ENCODE results near the gene FLNB. TPM values are rescaled to one million over a fixed set of nuclear protein-coding genes. Genes with fewer than 3 reads are reported as not detected.

The FLNB gene
- total RNA-seq, 1 donor from 2014 or later: 72.9 TPM

DNA sequence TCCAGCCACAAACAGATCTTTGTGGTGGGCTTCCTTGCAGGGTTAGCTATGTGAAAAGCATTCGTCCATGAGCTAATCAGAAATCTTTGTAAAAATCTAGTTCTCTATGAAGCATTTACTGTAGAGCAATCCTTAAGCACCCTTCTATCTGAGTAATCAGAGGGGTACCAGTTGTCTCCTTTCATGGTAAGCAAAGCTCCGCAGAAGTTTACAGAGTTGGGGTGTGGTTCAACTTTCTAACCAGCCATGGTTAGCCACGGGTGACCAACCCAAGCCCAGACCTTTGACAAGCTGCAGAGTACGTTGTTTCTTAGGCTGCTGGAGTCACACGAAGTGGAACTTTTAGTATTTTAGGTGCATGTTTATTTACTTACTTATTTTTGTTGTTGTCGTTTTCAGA lies 77.4 kb downstream of the FLNB start:
- no peak overlapping the region for H3K4me3 Mint-ChIP-seq (ENCODE audit: unreplicated experiment)
- H3K27ac Mint-ChIP-seq (ENCODE audit: unreplicated experiment): no peak overlapping the region
- no peaks in the 10 kb centered on the region for H3K27me3 Mint-ChIP-seq (ENCODE audit: unreplicated experiment)
- DNase-seq (ENCODE audit: extremely low spot score, unreplicated experiment): no peak
- TF ChIP-seq, protein P1, sequence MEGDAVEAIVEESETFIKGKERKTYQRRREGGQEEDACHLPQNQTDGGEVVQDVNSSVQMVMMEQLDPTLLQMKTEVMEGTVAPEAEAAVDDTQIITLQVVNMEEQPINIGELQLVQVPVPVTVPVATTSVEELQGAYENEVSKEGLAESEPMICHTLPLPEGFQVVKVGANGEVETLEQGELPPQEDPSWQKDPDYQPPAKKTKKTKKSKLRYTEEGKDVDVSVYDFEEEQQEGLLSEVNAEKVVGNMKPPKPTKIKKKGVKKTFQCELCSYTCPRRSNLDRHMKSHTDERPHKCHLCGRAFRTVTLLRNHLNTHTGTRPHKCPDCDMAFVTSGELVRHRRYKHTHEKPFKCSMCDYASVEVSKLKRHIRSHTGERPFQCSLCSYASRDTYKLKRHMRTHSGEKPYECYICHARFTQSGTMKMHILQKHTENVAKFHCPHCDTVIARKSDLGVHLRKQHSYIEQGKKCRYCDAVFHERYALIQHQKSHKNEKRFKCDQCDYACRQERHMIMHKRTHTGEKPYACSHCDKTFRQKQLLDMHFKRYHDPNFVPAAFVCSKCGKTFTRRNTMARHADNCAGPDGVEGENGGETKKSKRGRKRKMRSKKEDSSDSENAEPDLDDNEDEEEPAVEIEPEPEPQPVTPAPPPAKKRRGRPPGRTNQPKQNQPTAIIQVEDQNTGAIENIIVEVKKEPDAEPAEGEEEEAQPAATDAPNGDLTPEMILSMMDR (IDR thresholded peaks at IDR 0.05): no peak
- H3K9me3 Mint-ChIP-seq (ENCODE audit: unreplicated experiment): no peaks in the 10 kb centered on the region
- peaks cover 10% of the 10 kb centered on the region for H3K4me1 Mint-ChIP-seq (ENCODE audit: unreplicated experiment)
- H3K36me3 Mint-ChIP-seq (ENCODE audit: unreplicated experiment): peaks cover 12% of the 10 kb centered on the region

DNA sequence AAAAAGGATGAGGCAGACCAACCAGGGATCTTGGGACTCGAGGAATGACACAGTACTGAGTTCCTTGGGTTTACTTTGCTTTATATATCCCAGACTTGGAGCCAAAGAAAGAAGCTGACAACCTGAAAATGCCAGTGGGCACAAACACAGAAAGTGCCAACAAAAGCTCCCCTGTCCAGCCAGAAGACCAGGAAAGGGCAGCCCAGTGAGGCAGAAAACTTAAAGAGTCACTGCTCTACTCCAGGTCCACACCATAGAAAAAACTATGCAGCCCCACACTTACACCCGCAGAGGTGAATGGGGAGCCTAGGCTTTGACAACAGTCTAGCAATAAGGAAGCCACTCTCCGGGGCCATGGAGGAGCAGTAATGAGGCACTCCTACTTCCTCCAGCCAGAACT lies 80.3 kb downstream of the FLNB start:
- peaks cover 7% of the 10 kb centered on the region for H3K4me1 Mint-ChIP-seq (ENCODE audit: unreplicated experiment)
- peaks cover 9% of the 10 kb centered on the region for H3K36me3 Mint-ChIP-seq (ENCODE audit: unreplicated experiment)
- TF ChIP-seq, protein P1 (IDR thresholded peaks at IDR 0.05): no peak
- no peak for DNase-seq (ENCODE audit: extremely low spot score, unreplicated experiment)
- H3K27me3 Mint-ChIP-seq (ENCODE audit: unreplicated experiment): no peaks in the 10 kb centered on the region
- H3K9me3 Mint-ChIP-seq (ENCODE audit: unreplicated experiment): no peaks in the 10 kb centered on the region
- H3K4me3 Mint-ChIP-seq (ENCODE audit: unreplicated experiment): no peak overlapping the region
- H3K27ac Mint-ChIP-seq (ENCODE audit: unreplicated experiment): no peak overlapping the region

DNA sequence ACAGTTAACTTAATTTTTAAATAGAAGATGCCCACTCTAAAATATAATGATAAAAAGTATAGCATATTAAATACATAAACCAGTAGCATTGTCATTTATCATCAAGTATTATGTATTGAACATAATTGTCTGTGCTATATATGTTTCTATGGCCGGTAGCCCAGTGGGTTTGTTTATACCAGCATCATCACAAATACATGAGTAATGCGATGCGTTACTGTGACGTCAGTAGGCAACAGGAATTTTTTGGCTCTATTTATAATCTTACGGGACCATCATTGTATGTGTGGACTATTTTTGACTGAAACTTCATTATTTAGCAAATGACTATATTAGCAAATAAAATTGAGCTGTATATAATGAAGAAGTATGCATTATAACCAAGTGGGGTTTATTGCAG lies 82.1 kb downstream of the FLNB start:
- H3K27ac Mint-ChIP-seq (ENCODE audit: unreplicated experiment): no peak overlapping the region
- peaks cover 7% of the 10 kb centered on the region for H3K4me1 Mint-ChIP-seq (ENCODE audit: unreplicated experiment)
- TF ChIP-seq, protein P1 (IDR thresholded peaks at IDR 0.05): no peak
- H3K27me3 Mint-ChIP-seq (ENCODE audit: unreplicated experiment): no peaks in the 10 kb centered on the region
- no peak for DNase-seq (ENCODE audit: extremely low spot score, unreplicated experiment)
- peaks cover 12% of the 10 kb centered on the region for H3K36me3 Mint-ChIP-seq (ENCODE audit: unreplicated experiment)
- H3K4me3 Mint-ChIP-seq (ENCODE audit: unreplicated experiment): no peak overlapping the region
- no peaks in the 10 kb centered on the region for H3K9me3 Mint-ChIP-seq (ENCODE audit: unreplicated experiment)

DNA sequence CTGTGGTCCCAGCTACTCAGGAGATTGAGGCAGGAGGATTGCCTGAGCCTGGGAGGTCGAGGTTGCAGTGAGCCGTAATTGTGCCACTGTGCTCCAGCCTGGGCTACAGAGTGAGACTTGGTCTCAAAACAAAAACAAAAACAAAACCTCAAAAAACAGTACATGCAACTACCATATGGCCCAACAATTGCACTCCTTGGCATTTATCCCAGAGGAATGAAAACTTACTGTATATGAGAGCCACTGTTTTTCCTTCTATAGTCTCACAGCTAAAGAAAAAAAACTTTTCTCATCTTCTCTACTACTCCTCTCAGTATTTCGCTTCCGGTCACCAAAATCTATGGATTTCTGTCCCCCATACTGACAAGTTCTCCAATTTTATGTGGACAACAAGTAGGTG lies 84.3 kb downstream of the FLNB start:
- no peak for DNase-seq (ENCODE audit: extremely low spot score, unreplicated experiment)
- no peaks in the 10 kb centered on the region for H3K9me3 Mint-ChIP-seq (ENCODE audit: unreplicated experiment)
- TF ChIP-seq, protein P1 (IDR thresholded peaks at IDR 0.05): no peak
- H3K4me1 Mint-ChIP-seq (ENCODE audit: unreplicated experiment): peaks cover 8% of the 10 kb centered on the region
- H3K27me3 Mint-ChIP-seq (ENCODE audit: unreplicated experiment): no peaks in the 10 kb centered on the region
- no peak overlapping the region for H3K27ac Mint-ChIP-seq (ENCODE audit: unreplicated experiment)
- no peak overlapping the region for H3K4me3 Mint-ChIP-seq (ENCODE audit: unreplicated experiment)
- H3K36me3 Mint-ChIP-seq (ENCODE audit: unreplicated experiment): peaks cover 18% of the 10 kb centered on the region

DNA sequence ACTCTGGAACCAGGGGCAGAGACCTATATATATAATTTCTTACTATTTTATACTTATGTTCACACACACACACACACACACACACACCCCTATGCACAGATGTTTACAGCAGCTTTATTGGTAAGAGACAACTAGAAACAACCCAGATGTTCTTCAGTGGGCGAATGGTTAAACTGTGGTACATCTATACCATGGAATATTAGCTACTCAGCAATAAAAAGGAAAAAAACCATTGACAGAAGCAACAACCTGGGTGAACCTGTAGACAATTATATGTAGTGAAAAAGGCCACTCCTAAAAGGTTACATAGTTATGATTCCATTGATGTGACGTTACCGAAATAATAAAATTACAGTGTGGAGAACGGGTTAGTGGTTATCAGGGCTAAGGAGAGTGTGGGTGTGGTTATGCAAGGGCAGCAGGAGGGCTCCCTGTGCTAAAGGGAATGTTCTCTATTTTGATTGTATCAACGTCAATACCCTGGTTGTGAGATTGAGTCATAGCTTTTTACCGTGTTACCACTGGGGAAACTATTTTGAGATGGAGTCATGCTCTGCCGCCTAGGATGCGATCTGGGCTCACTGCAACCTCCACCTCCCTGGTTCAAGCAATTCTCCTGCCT lies 85.5 kb downstream of the FLNB start:
- Mint-ChIP-seq H3K27ac (ENCODE audit: unreplicated experiment) (no peak overlapping the region), H3K4me1 (ENCODE audit: unreplicated experiment) (peaks cover 8% of the 10 kb centered on the region), H3K36me3 (ENCODE audit: unreplicated experiment) (peaks cover 24% of the 10 kb centered on the region), H3K9me3 (ENCODE audit: unreplicated experiment) (no peaks in the 10 kb centered on the region), H3K27me3 (ENCODE audit: unreplicated experiment) (no peaks in the 10 kb centered on the region), H3K4me3 (ENCODE audit: unreplicated experiment) (no peak overlapping the region)
- TF ChIP-seq, protein P1 (IDR thresholded peaks at IDR 0.05): no peak
- DNase-seq (ENCODE audit: extremely low spot score, unreplicated experiment): no peak
